Measurements from ENCODE around the gene DOCK8.
A peak's percentile ranks its signal among the peaks of the same experiment; 100 is the strongest.
"Not testable (repeated sequence)": the region's sequence is repeated elsewhere in the genome, so short reads cannot be mapped to it uniquely, and the experiment has no call there.

DOCK8 gene

GRCh38 chr9:372128-372527 is 157.5 kb downstream of the DOCK8 start:
- no peak for DNase-seq

DNA sequence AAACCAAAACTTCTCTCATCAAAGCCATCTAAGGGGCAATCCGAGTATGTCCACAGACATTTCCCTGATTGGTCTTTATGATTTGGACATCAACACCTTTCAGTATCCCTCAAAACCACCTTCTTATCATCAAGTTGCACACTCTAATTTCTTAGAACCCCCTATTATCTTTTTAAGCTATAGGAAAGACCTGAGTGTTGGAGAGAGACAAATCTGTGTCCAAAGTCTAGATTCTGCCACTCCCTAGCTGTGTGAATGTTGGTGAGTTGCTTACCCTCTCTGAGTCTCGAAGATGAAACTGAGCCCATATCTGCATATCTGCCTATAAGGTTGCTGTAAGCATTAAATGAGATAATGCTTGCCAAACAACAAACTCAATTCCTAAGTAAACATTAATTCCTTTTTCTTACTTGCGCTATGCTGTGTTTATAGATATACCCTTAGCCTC is 159.1 kb downstream of the DOCK8 start:
- DNase-seq, result no peak

- no peak for DNase-seq
Observed at GRCh38 chr9:374736-375135, 160.1 kb downstream of the DOCK8 start.

- DNase-seq, result no peak
Observed at GRCh38 chr9:376115-376514, 161.4 kb downstream of the DOCK8 start.

DNA sequence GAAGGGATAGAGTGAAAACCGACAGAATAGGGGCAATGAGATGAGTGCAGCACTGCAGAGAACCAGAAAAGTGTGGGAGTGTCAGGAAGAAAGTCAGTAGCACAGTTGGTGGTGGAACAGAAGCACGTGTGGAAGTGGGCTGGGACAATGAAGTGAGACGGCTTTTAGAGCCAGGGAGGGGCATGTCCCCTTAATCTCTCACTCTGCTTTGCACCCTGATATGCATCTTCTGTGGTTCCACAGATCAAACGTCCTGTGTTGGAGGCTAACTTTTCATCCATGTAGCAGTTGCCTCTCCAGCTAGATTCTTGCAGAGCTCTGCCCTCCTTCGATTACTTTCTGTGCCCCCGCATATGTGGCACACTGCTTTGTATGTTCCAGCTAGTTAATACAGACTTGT is 163.6 kb downstream of the DOCK8 start:
- no peak for DNase-seq

DNA sequence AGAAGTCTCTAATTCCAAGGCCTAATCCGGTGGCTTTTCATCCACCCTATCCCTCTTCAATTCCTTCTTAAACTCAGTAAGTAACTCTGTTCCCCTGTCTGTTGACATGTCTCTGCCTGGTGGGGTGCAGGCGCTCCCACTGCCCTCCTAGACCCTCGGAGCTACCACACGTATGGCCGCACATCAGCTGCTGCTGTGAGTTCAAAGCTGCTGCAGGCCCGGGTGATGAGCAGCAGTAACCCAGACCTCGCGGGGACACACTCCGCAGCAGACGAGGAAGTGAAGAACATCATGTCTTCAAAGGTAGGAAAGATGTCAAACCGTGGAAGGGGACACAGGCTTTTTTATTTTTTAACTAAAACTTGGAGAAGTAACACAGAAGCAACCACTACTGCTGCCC is 167.7 kb downstream of the DOCK8 start:
- DNase-seq, result no peak

DNA sequence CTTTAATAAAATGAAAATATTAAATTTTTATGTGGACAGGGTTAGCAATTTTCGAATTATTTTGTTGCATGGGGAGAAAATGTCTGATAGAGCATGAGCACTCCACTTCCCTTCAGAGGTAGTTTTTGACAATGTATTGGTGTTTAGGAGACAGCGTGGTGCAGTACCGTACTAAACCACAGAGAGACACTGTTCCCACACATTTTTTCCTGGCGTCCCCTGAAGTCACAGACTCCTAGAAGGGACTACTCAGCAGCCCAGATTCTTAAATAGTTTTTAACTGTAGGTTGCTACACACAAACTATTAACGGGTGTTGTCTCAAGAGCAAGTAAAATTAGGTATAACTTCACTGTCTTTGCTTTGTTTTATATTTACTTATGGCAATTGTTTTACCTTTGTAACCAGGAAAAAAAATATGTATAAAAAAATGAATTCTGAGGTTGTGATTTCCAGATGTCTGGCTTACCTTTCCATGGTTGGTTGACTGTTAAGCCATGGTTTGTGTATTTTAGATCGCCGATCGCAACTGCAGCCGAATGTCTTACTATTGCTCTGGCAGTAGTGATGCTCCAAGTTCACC is 171.2 kb downstream of the DOCK8 start:
- peak; percentile 47 for DNase-seq

GRCh38 chr9:389159-389558 is 174.5 kb downstream of the DOCK8 start:
- no peak for DNase-seq

GRCh38 chr9:389758-390157 is 175.1 kb downstream of the DOCK8 start:
- no peak for DNase-seq

DNA sequence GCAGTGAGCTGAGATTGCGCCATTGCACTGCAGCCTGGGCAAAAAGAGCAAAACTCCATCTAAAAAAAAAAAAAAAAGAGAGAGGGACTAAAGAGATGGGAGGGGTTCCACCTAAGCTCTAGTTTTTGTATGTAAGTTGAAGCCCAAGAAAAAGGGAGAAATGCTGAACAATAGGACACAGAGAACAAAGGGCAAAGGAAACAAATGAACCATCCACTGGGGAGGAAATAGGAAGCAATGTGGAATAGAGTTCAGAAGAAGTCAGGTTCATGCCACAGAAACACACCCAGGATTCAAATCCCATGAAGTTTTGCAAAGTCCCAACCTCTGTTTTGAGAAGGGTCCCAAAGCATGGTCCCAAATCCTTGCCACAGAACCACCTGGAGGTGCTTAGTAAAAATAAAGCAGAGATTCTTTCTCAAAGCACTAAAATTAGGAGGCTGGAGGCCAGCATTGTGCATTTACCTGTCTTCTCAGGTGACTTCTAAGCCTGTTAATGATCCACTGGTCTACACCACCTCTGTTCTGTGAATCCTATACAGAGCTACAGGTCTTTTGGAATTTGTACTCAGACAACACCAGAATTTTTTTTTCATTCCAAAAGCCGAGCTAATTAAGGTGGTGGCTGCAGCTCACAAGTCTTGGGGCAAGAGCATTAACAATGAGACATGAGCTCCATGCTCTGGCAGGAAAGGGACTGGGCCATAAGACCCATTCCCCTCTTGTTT is 177.6 kb downstream of the DOCK8 start:
- no peak for DNase-seq

- no peak for DNase-seq
Observed at GRCh38 chr9:394347-395052, 179.8 kb downstream of the DOCK8 start.

DNA sequence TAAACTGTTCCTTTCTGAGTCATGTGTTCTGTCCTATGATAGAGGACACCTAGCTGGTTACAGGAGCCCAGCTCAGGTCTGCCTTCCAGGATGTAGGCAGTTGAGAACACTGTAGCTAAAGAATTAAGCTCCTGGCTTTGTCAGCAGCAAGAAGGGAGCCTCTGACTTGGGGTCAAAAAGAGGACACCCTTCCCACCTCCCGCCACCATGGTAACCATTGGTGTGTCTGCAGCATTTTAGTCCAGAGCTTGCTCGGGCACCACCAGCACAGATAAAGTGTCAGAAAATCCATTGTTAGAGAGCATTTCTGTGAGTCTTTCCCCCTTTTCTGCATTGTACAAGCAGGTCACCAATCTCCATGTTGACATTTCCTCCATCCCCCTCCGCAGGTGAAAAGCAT is 181.7 kb downstream of the DOCK8 start:
- DNase-seq, result no peak

DNA sequence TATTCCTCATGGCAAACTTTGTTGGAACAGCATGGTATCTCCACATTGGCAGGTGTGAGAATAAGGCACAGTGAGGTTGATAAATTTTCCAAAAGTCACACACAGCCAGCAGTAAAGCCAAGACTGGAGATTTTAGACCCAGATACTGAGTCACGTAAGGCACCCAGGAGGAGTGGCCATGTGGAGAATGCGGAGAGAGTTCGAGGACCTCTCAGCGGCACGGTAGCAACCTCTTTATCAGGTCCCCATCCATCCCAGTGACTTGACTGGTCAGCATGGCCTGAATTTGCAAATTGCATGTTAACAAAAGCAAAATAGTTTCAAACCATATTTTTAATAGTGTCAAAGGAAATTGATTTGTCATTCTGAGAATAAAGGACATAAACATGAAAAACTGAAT is 183.4 kb downstream of the DOCK8 start:
- no peak for DNase-seq

- no peak for DNase-seq
Observed at GRCh38 chr9:401223-401622, 186.6 kb downstream of the DOCK8 start.

DNA sequence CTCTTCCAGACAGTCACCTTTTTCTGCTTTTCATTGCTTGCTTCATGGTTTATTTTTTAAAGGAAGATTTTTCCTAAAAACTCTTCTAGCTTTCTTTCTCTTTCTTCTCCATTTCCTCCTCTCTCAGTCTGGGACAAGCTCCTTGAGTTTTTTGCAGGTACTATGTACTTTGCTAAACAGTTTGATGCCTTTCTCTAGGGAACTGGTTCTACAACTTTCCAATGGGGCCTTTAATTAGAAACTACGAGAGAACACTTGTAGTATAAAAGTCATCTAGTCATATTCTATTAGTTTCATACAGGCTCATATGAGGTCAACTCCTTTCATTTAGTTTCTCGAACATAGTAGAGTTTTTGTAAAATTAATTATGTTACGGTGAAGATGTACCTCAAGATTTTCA is 189.6 kb downstream of the DOCK8 start:
- DNase-seq, result no peak

DNA sequence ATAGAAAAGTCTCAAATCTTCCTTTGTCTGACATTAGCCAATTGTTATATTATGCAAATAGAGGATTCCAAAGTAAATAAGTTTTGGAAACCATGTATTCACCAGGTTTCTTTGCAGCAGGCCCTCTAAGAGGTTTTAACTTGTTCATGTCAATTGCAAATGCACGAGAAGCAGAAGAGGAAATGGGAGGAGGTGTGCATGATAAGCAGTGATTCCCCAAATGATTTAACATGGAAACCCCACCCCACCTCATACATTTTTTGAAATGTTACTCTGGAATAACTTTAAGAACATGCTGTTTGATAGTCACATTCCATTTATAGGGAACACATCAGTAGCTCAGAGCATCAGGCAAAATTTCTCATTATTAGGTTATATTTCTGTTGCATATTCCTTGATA is 190.7 kb downstream of the DOCK8 start:
- no peak for DNase-seq

DNA sequence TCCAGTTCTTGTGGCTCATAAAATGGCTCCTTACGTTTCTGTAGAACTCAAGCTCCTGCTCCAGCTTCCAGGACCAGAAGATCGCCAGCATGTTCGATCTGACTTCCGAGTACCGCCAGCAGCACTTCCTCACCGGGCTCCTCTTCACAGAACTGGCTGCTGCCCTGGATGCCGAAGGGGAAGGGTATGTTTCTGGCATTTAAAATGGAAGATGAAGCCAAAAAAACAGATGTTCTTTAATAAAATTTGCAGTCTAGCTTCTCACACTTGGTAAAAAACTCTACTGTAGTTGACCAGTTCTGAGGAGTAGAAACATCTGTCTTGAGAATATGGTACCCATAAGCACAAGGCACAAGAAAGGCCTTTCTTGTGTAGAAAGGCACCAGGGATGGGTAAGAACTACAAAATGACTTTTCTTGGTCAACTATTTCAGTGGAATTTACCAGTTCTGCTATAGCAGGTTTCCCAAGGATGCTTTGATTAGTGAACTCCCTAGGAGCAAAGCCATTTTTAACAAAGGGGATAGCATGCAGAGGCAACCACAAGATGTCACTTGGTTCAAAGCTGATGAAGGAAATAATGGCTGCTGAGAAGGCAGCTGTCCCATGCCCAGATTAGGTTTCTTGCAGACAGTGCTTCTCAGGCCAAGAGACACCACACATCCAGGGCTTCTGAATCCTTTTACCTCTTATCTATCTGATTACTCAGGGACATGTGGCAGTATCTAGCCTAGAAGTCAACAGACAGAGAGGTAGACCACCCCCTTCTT is 192.4 kb downstream of the DOCK8 start:
- no peak for DNase-seq

GRCh38 chr9:409655-410054 is 195.0 kb downstream of the DOCK8 start:
- not testable (repeated sequence) for DNase-seq

- DNase-seq, result no peak
Observed at GRCh38 chr9:414595-414994, 199.9 kb downstream of the DOCK8 start.

DNA sequence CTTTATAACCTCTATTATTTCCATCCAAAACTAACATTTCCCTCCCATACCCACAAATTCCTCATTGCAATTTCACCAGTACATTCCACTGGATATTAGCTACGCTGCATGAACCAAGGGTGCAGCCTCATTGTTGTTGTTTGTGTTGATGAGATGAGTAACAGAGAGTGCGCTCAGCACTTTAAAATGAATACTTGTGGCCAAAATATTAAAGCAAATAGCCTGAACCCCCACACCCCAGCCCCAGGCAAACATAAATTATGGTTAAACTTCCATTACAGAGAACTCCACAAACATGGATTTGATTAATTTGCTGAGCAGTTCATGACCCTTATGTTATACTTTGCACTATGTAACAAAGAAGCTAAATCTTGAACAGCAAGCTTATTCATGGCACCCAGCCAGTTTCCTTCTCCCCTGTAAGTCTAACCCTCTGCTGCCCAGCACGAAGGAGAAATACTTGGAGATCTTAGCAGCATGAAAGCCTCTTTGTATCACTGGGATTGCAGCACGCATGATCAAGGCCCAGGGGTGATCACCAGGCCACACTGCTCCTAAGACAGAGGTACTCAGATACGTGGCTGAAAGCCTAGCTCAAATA is 205.0 kb downstream of the DOCK8 start:
- DNase-seq, result peak; percentile 60

- DNase-seq, result no peak
Observed at GRCh38 chr9:421896-422295, 207.2 kb downstream of the DOCK8 start.

DNA sequence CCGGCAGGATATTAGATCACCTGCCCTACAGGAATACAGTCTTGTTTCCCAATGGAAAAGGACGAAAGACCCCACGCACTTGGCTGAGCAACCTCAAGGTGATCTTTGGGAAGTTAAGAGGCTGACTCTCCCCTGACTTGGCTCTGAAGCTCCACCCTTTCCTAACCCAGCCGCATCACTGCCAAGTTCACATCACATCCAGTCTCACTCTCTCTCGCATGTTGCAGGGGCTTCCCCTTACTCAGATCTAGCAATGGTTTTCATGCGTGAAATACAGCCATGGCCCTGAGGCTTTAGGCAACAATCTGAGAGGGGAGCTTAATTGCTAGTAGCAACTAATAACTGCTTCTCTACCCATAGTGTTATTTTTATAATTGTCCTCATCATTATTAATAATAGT is 211.6 kb downstream of the DOCK8 start:
- no peak for DNase-seq

GRCh38 chr9:426976-427375 is 212.3 kb downstream of the DOCK8 start:
- DNase-seq, result no peak

Measured in HCEC 1CT (cell line).